Stimulated activated memory B cell treated with anti-CD40 and anti-IgM and Interleukin-4, amounts not matched to agents 10 μg/mL and 1 μg/mL and 100 μg/mL, for 72 hours (primary cell): ENCODE measurements around the gene TMBIM4.

Experiments
- ATAC-seq: fragments of 150-1000 bp; cut with Tn5 transposase; 2 replicates; pipeline ENCODE4 v1.10.0; 2021
- H3K27ac Mint-ChIP-seq: one replicate; pipeline ENCODE4 v1.8.0; 2022; ENCODE audit warnings: mild to moderate bottlenecking, mixed read lengths
- H3K27me3 Mint-ChIP-seq: one replicate; pipeline ENCODE4 v1.8.0; 2022; ENCODE audit warnings: mixed read lengths
- H3K36me3 Mint-ChIP-seq: one replicate; pipeline ENCODE4 v1.8.0; 2022; ENCODE audit warnings: mixed read lengths
- H3K4me1 Mint-ChIP-seq: one replicate; pipeline ENCODE4 v1.8.0; 2022; ENCODE audit warnings: mixed read lengths
- H3K4me3 Mint-ChIP-seq: one replicate; pipeline ENCODE4 v1.8.0; 2022; ENCODE audit warnings: mild to moderate bottlenecking, moderate library complexity, mixed read lengths
- H3K9me3 Mint-ChIP-seq: one replicate; pipeline ENCODE4 v1.8.0; 2022; ENCODE audit warnings: mixed read lengths

TMBIM4 gene

DNA sequence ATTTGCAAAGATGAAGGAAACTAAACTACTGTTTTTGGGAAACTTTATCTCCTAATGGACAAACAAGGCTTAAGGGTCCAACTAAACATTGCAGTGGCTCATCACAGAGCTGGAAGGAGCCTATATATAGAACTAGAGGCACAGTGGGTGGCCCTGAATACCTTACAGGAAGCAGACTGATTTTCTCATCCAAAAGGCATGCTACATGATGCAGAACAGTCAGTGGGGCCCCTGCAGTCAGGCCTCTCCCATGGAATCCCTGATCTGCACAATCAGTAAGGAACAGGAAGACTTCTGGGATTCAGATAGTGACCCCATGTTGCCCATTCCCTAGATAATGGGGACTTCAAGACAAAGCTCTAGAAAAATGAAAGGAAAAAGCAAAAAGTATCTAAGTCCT, 37.4 kb downstream of the TMBIM4 start:
- no peak for ATAC-seq
- Mint-ChIP-seq H3K9me3 (no peaks in the 10 kb centered on the region), H3K4me1 (peaks cover 22% of the 10 kb centered on the region), H3K27ac (no peak overlapping the region), H3K27me3 (no peaks in the 10 kb centered on the region), H3K36me3 (peaks cover 30% of the 10 kb centered on the region), H3K4me3 (no peak overlapping the region)

DNA sequence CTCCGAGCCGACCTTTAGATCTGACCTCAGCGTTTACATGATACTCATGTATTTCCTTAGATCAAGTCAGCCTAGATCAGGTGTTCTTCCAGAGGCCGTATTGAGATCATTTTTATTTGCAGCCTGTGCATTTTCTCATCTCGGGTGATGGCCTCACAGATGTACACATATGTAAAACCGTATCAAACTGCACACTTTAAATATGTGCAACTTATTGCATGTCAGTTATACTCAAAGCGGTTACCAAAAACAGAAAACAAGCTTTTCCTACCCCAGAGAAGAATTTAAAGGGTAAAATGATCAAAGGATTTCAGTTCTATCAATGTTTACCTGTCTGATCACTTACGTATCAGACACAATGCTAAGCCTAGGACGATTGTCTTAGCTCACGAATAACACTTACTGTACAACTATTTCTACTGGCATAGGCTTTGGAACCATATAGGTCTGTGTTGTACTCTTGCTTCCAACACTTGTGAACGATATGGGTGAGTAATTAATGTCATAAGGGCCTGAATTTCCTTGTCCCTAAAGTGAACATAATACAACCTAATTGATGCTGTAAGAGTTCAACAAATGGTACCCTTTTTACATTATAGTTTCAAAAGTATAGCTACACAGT, 38.6 kb downstream of the TMBIM4 start:
- H3K4me3 Mint-ChIP-seq, result peak overlapping the region; percentile 91
- H3K9me3 Mint-ChIP-seq, result no peaks in the 10 kb centered on the region
- peaks cover 33% of the 10 kb centered on the region for H3K4me1 Mint-ChIP-seq
- H3K27me3 Mint-ChIP-seq, result no peaks in the 10 kb centered on the region
- peak overlapping the region; percentile 77 for H3K27ac Mint-ChIP-seq
- peak; percentile 81 for ATAC-seq
- H3K36me3 Mint-ChIP-seq, result peaks cover 38% of the 10 kb centered on the region

DNA sequence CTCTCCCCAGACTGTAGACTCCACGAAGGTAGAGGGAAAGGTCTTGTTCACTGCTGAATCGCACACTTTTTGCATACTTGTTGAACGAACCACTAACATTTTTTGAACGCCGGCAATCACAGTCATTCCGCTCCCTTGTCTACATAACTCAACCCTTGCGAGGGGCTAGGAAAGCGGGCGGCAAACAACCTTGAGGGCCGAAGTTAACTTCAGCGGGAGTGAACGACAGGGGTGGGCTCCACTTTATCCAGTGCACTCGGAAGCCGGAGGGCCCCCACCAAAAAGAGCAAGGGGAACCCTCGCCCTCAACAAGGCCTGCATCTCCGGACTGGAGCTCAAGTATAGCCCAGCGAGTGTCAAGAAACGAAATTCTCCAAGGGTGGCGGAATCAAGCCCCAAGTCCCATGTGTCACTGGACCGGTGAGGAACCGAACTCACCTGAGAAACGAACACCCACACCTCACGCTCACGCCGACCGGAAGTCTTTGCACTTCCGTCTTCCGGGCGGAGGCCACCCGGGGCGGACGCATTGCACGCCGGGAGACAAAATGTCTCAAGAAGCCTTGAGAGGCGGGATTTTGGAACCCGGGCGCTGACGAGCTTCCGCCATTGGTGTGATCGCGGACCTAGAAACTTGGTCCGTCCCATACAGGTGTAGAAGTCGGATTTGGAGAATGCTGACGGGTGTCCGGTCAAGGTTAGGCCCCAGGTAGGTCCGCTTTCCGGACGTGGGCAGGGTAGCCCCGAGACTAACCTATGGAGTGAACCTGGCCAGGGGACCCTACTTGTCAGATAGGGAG, 39.3 kb downstream of the TMBIM4 start, which contains the start of gene LLPH:
Gene LLPH, minus strand, starts transcription at position 484 of the 800 bp plus-strand sequence. CDS start 1,644 bp downstream, outside the sequence.
- peak within 1 kb of the TSS; percentile 77 for H3K27ac Mint-ChIP-seq
- no peaks in the 10 kb centered on the region for H3K27me3 Mint-ChIP-seq
- no peaks in the 10 kb centered on the region for H3K9me3 Mint-ChIP-seq
- peaks cover 43% of the 10 kb centered on the region for H3K36me3 Mint-ChIP-seq
- ATAC-seq, result peak; percentile 99
- H3K4me1 Mint-ChIP-seq, result peaks cover 38% of the 10 kb centered on the region
- peak within 1 kb of the TSS; percentile 91 for H3K4me3 Mint-ChIP-seq

DNA sequence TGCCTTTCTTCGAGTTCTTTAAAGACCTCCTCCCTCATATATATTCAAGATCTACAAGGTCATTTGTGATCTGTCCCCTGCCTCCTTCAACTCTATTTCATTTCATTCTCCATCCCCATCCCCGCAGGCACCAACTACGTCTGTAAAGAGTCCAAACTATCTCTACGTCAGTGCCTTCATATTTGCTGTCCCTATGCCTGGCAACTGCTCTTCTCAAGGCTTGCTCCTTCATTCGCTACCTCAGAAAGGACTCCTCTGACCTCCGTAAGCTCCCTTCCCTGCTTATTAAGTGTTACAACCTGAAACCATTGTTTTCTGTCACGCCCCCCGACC, 39.9 kb downstream of the TMBIM4 start:
- Mint-ChIP-seq H3K36me3 (peaks cover 48% of the 10 kb centered on the region), H3K27ac (peak overlapping the region; percentile 77), H3K4me3 (peak overlapping the region; percentile 91), H3K9me3 (no peaks in the 10 kb centered on the region), H3K27me3 (no peaks in the 10 kb centered on the region), H3K4me1 (peaks cover 43% of the 10 kb centered on the region)
- no peak for ATAC-seq

DNA sequence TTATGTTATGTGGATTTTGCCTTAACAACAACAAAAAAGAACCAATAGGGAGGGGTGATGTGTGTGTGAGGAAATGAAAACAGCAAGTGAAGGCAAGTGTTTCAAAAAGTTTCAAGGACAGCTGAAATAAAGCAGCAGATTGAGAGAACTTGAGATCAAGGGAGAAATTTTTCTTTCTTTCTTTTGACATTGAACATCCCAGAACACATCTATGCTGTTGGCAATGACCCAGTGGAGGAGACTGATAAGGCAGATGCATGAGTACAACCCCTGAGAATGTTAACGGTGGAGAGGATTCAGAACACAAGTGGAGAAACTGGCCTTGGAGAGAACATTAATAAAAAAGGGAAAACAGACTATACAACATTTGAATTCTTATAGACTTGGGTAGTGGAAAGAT, 42.1 kb downstream of the TMBIM4 start:
- H3K27me3 Mint-ChIP-seq, result no peaks in the 10 kb centered on the region
- H3K4me3 Mint-ChIP-seq, result no peak overlapping the region
- H3K9me3 Mint-ChIP-seq, result no peaks in the 10 kb centered on the region
- no peak overlapping the region for H3K27ac Mint-ChIP-seq
- H3K4me1 Mint-ChIP-seq, result peaks cover 48% of the 10 kb centered on the region
- ATAC-seq, result no peak
- H3K36me3 Mint-ChIP-seq, result peaks cover 58% of the 10 kb centered on the region

DNA sequence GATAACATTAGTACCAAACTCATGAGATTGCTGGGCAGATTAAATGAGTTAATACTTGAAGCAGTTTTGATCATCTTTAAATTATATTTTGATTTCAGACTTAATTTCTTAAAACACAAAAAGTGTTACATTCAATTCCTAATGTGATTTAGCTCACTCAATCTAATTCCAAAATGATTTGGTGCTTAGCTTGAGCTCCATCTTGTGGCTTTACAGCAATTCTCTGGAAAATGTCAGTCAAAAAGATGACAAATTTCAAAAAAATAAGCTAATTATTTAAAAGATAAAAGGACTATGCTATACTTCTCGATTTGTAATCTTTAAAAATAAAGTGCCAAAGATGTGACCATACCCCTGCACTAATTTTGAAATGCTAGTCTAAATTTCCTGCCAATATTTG, 49.3 kb downstream of the TMBIM4 start:
- Mint-ChIP-seq H3K27ac (no peak overlapping the region), H3K4me1 (peaks cover 10% of the 10 kb centered on the region), H3K27me3 (no peaks in the 10 kb centered on the region), H3K9me3 (no peaks in the 10 kb centered on the region), H3K36me3 (peaks cover 33% of the 10 kb centered on the region), H3K4me3 (no peak overlapping the region)
- no peak for ATAC-seq

DNA sequence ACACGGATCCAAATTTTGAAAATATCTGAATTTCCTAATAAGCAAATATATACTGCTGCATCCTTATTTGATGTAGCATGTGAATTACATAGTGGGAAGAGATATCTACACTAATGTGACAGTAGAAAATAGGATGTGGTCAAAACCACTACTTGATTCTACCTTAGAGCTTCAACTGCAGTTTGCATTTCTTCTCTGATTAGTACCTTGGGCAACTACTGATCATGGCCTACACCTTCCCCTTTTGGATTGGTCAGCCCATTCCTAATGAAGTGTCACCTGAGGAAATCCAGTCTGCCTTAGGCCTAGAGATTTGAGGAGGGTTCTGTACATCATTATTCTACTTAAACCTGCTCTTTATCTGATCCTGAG, 49.9 kb downstream of the TMBIM4 start:
- Mint-ChIP-seq H3K27me3 (no peaks in the 10 kb centered on the region), H3K36me3 (peaks cover 27% of the 10 kb centered on the region), H3K9me3 (no peaks in the 10 kb centered on the region), H3K4me1 (peaks cover 4% of the 10 kb centered on the region), H3K27ac (no peak overlapping the region), H3K4me3 (no peak overlapping the region)
- ATAC-seq, result no peak

DNA sequence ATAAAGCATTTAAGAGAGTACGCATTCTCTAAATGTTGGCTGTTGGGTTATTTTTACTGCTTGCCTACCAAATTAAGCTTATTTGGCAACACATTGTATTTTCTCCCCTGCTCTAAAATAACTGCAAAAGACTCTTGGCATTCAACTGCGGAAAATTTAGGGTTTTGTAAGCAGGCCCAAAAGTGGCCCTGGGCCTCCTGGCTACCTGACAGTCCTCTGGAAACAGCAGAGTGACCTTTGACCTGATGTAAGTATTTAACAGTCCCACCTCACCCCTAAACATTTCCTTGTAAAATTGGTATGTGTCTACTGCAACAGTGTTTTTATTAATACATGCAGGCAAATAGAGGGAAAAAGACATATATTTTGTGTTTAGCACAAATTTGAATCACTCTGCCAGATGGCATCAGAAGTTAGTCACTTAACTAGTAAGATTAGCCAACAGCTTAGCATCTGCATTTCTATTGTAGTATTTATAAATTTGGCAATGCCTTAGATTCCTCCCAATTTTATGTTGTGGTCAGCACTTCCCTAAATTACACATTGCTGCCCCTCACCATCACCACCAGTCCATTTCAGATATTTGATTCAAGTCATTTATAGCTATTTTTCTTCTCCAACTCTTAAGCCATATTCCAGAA, 50.4 kb downstream of the TMBIM4 start:
- H3K4me3 Mint-ChIP-seq, result no peak overlapping the region
- H3K36me3 Mint-ChIP-seq, result peaks cover 22% of the 10 kb centered on the region

DNA sequence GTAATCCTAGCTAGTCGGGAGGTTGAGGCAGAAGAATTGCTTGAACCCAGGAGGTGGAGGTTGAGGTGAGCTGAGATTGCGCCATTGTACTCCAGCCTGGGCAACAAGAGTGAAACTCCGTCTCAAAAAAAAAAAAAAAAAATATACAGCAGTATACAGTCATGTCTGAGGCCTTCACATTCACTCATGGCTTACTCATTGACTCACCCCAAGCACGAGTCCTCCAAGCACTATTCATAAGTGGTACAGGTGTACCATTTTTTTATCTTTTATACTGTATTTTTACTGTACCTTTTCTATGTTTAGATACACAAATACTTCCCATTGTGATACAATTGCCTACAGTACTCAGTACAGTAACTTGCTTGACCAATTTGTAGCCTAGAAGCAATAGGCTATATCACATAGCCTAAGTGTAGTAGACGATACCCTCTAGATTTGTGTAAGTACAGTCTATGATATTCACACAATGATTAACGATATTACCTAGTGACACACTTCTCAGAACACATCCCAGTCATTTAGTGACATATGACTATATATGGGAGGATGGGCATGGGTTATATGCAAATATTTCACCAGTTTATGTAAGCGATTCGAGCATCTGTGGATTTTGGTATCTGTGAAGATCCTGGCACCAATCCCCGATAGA, 51.4 kb downstream of the TMBIM4 start:
- H3K27ac Mint-ChIP-seq, result no peak overlapping the region
- H3K36me3 Mint-ChIP-seq, result peaks cover 12% of the 10 kb centered on the region
- no peak overlapping the region for H3K4me3 Mint-ChIP-seq
- H3K27me3 Mint-ChIP-seq, result no peaks in the 10 kb centered on the region
- no peaks in the 10 kb centered on the region for H3K4me1 Mint-ChIP-seq
- no peaks in the 10 kb centered on the region for H3K9me3 Mint-ChIP-seq
- ATAC-seq, result no peak

More for the DNA sequence above, 50.4 kb downstream of the TMBIM4 start:
- ATAC-seq, result no peak
- Mint-ChIP-seq H3K9me3 (no peaks in the 10 kb centered on the region), H3K27ac (no peak overlapping the region), H3K4me1 (no peaks in the 10 kb centered on the region), H3K27me3 (no peaks in the 10 kb centered on the region)

DNA sequence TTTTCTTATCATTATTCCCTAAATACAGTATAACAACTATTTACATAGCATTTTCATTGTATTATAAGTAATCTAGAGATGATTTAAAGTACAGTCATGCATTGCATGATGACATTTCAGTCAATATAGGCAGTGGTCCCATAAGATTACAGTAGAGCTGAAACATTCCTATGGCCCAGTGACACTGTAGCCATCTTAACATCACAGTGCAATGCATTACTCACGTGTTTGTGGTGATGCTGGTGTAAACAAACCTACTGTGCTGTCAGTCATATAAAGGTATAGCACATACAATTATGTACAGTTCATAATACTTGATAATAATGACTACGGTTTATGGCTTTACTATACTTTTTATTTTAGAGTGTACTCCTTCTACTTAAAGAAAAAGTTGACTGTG, 52.6 kb downstream of the TMBIM4 start:
- H3K4me3 Mint-ChIP-seq, result no peak overlapping the region
- no peaks in the 10 kb centered on the region for H3K27me3 Mint-ChIP-seq
- no peak overlapping the region for H3K27ac Mint-ChIP-seq
- H3K36me3 Mint-ChIP-seq, result peaks cover 12% of the 10 kb centered on the region
- H3K9me3 Mint-ChIP-seq, result no peaks in the 10 kb centered on the region
- ATAC-seq, result no peak
- H3K4me1 Mint-ChIP-seq, result no peaks in the 10 kb centered on the region

DNA sequence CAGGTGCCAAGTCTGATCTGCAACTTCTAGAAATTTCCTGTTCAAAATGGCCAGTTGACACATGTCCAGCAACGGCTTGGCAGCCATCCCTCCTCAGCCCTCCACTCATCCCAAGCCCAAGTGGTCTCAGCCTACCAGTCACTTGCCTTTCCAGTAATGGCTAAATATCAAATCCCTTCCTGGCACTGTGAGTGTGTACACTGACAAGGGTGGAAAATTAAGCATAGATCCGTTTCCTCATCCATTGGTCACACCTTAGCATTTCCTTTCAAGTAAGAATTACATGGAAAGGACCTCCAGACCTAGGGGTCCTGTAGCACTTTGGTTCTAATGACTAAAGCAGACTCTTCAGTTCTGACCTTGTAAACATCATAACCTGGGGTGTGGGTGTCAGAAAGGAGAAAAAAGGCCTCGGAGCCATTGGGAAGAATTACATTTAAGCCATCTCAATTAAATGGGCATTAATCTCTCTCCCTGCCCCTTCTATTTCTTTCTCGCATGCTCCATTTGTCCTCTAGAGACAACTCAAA, 54.7 kb downstream of the TMBIM4 start:
- no peak overlapping the region for H3K27ac Mint-ChIP-seq
- peaks cover 10% of the 10 kb centered on the region for H3K36me3 Mint-ChIP-seq
- no peaks in the 10 kb centered on the region for H3K9me3 Mint-ChIP-seq
- ATAC-seq, result no peak
- H3K27me3 Mint-ChIP-seq, result no peaks in the 10 kb centered on the region
- H3K4me1 Mint-ChIP-seq, result no peaks in the 10 kb centered on the region
- no peak overlapping the region for H3K4me3 Mint-ChIP-seq

DNA sequence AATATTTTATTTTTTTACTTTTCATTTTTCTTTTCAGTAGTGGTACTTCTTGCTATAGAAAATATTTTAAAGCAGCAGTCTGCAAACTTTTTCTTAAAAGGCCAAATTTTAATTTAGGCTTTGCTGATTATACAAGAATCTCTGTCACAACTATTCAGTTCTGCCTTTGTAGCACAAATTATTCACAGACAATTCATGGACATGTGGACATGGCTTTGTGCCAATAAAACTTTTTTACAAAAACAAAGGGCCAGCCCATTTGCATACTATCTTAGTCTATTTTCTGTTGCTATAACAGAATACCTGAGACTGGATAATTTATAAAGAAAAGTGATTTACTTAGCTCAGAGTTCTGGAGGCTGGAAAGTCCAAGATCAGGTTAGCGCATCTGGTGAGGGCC, 56.3 kb downstream of the TMBIM4 start:
- no peak overlapping the region for H3K27ac Mint-ChIP-seq
- no peaks in the 10 kb centered on the region for H3K9me3 Mint-ChIP-seq
- no peaks in the 10 kb centered on the region for H3K27me3 Mint-ChIP-seq
- H3K4me1 Mint-ChIP-seq, result no peaks in the 10 kb centered on the region
- no peaks in the 10 kb centered on the region for H3K36me3 Mint-ChIP-seq
- no peak overlapping the region for H3K4me3 Mint-ChIP-seq
- ATAC-seq, result no peak

DNA sequence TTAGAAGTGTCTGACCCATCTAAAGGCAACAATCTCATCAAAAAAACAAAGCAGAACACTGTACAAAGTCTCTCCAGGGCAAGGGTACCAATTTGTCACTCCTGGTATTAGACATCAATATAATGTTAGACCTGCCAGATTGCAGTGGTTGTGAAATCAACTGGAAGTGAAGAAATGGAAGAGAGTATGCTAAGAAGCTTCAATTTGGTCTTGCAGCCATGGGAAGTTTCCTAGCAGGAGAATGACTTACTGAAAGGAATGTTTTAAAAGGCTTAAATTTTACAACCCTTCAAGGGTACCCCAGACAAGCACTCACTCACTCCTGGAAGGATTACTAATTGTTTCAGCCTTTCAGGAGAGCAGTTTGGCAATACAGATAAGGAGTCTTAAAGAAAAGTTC, 58.2 kb downstream of the TMBIM4 start:
- H3K27ac Mint-ChIP-seq, result no peak overlapping the region
- ATAC-seq, result no peak
- H3K36me3 Mint-ChIP-seq, result no peaks in the 10 kb centered on the region
- peaks cover 5% of the 10 kb centered on the region for H3K4me1 Mint-ChIP-seq
- no peak overlapping the region for H3K4me3 Mint-ChIP-seq
- H3K27me3 Mint-ChIP-seq, result no peaks in the 10 kb centered on the region
- no peaks in the 10 kb centered on the region for H3K9me3 Mint-ChIP-seq

DNA sequence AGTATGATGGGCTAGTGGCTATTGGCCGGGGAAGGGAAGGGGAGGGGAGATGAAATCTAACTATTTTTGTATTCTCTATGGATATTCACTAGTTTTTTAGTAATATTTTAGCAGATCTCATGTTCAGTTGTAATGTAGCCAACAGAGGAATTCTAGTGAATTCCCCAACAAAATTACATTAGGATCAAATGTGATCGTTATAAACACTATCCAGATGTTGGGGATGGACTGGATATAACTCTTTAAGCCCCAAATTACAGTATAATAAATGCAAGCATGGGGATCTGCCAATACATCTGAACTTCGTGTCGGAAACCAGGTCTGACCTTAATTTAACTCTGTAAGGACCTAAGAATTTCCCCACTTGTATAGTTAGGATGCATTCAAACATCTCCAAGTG, 60.7 kb downstream of the TMBIM4 start:
- no peak overlapping the region for H3K4me3 Mint-ChIP-seq
- peaks cover 5% of the 10 kb centered on the region for H3K4me1 Mint-ChIP-seq
- H3K36me3 Mint-ChIP-seq, result no peaks in the 10 kb centered on the region
- no peak for ATAC-seq
- H3K27ac Mint-ChIP-seq, result no peak overlapping the region
- H3K9me3 Mint-ChIP-seq, result no peaks in the 10 kb centered on the region
- peaks cover 5% of the 10 kb centered on the region for H3K27me3 Mint-ChIP-seq

DNA sequence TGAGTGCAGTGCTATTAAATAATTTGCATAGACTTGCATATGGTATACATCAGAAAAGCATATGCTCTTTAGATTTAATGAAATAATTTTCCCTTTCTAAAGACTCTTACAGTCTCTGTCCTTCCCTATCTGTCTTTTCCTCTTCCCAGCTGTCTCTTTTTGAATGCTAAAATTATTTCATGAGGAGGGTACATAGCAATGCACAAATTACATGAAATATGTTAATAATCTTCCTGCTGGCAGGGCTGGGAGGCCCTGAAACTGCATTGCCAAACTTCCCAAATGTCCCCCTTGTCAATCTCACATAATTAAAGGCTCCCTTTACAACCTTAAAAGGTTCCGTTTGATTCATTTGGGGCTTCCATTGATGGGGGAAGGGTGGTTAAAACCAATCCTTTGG, 61.4 kb downstream of the TMBIM4 start:
- Mint-ChIP-seq H3K4me3 (no peak overlapping the region), H3K36me3 (no peaks in the 10 kb centered on the region), H3K27me3 (peaks cover 5% of the 10 kb centered on the region), H3K27ac (no peak overlapping the region), H3K4me1 (peaks cover 5% of the 10 kb centered on the region), H3K9me3 (no peaks in the 10 kb centered on the region)
- ATAC-seq, result no peak
